Endodermal cell (in vitro differentiated cells): Measurements from ENCODE around the gene HABP4. TPM values are rescaled to one million over a fixed set of nuclear protein-coding genes. Genes with fewer than 3 reads are reported as not detected.

Source experiments
- DNase-seq: peaks from one replicate; pipeline ENCODE4 v3.0.0-alpha.2; 2017
- H3K27ac ChIP-seq: 2 replicates; pipeline ENCODE4 v1.5.1; 2013; ENCODE audit warnings: mild to moderate bottlenecking, low read depth, low read length, moderate library complexity
- H3K27me3 ChIP-seq: 2 replicates; pipeline ENCODE4 v1.6.1; 2013; ENCODE audit warnings: mild to moderate bottlenecking, low read length, moderate library complexity; ENCODE audit not compliant: insufficient read depth, control insufficient read depth, poor library complexity, severe bottlenecking
- H3K36me3 ChIP-seq: 2 replicates; pipeline ENCODE4 v1.7.0; 2013; ENCODE audit warnings: mild to moderate bottlenecking, low read length, moderate library complexity; ENCODE audit not compliant: control insufficient read depth, insufficient read depth
- H3K4me1 ChIP-seq: one replicate; pipeline ENCODE4 v1.7.0; 2013; ENCODE audit warnings: low read length; ENCODE audit not compliant: control insufficient read depth, insufficient read depth
- H3K4me3 ChIP-seq: 2 replicates; pipeline ENCODE4 v1.5.1; 2013; ENCODE audit warnings: mild to moderate bottlenecking, low read length, moderate library complexity
- H3K9ac ChIP-seq: 2 replicates; pipeline ENCODE4 v1.6.1; 2013; ENCODE audit warnings: mild to moderate bottlenecking, low read length, moderate library complexity; ENCODE audit not compliant: poor library complexity, severe bottlenecking; ENCODE audit errors: extremely low read depth
- H3K9me3 ChIP-seq: 2 replicates; pipeline ENCODE4 v1.6.1; 2013; ENCODE audit warnings: mild to moderate bottlenecking, low read length, moderate library complexity; ENCODE audit not compliant: control insufficient read depth
- H3K27ac Mint-ChIP-seq: 2 replicates; pipeline ENCODE4 v1.8.0; 2020; ENCODE audit warnings: mixed read lengths
- H3K27me3 Mint-ChIP-seq: 2 replicates; pipeline ENCODE4 v1.8.0; 2021; ENCODE audit warnings: mild to moderate bottlenecking, mixed read lengths; ENCODE audit not compliant: insufficient read depth
- H3K36me3 Mint-ChIP-seq: 2 replicates; pipeline ENCODE4 v1.8.0; 2020; ENCODE audit warnings: low read depth, mixed read lengths
- H3K4me1 Mint-ChIP-seq: 2 replicates; pipeline ENCODE4 v1.8.0; 2020; ENCODE audit warnings: mixed read lengths
- H3K4me3 Mint-ChIP-seq: 2 replicates; pipeline ENCODE4 v1.8.0; 2020; ENCODE audit warnings: mild to moderate bottlenecking, moderate library complexity, mixed read lengths
- H3K9me3 Mint-ChIP-seq: 2 replicates; pipeline ENCODE4 v1.8.0; 2020; ENCODE audit warnings: mild to moderate bottlenecking, mixed read lengths
- WGBS, 2 experiments: methylation state at CpG; one replicate each; pipeline versions ENCODE4 v1.1.5 to v1.1.7; 2013; ENCODE audit warnings: missing lambda C conversion rate in 2 of 2, mixed read lengths in 1 of 2; ENCODE audit not compliant: insufficient coverage in 1 of 2, insufficient read length in 1 of 2; 5-methylcytosine and 5-hydroxymethylcytosine counted together
- total RNA-seq, 2 donors: library from RNA; stranded (reverse); fragmentation: NEBNext Ultra II Directional in 1 of 2; extraction: Animal tissue kit (Norgen Biotek cat#: 25700) in 1 of 2; gene quantifications; 2 replicates in 1 of 2; 3 replicates in 1 of 2; pipeline ENCODE4 v1.2.1, GENCODE V29; 2021
- TF ChIP-seq, protein P1 (sequence below): fragments of 200-600 bp; sonication (generic); conservative IDR thresholded peaks from 2 replicates; pipeline ENCODE4 v1.5.0; 2021; ENCODE audit warnings: antibody characterized with exemption, mild to moderate bottlenecking

HABP4 gene
- total RNA-seq, 2 donors from 2014 or later: 10.0 to 12.1 TPM

GRCh38 chr9:96498796-96499195 is 48.8 kb downstream of the HABP4 start:
- H3K4me3 Mint-ChIP-seq: no peak overlapping the region
- no peaks in the 10 kb centered on the region for H3K27me3 ChIP-seq
- H3K9me3 ChIP-seq: no peaks in the 10 kb centered on the region
- no peaks in the 10 kb centered on the region for H3K36me3 ChIP-seq
- no peak overlapping the region for H3K9ac ChIP-seq
- H3K4me3 ChIP-seq: no peak overlapping the region
- TF ChIP-seq, protein P1, sequence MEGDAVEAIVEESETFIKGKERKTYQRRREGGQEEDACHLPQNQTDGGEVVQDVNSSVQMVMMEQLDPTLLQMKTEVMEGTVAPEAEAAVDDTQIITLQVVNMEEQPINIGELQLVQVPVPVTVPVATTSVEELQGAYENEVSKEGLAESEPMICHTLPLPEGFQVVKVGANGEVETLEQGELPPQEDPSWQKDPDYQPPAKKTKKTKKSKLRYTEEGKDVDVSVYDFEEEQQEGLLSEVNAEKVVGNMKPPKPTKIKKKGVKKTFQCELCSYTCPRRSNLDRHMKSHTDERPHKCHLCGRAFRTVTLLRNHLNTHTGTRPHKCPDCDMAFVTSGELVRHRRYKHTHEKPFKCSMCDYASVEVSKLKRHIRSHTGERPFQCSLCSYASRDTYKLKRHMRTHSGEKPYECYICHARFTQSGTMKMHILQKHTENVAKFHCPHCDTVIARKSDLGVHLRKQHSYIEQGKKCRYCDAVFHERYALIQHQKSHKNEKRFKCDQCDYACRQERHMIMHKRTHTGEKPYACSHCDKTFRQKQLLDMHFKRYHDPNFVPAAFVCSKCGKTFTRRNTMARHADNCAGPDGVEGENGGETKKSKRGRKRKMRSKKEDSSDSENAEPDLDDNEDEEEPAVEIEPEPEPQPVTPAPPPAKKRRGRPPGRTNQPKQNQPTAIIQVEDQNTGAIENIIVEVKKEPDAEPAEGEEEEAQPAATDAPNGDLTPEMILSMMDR: no peak
- peaks cover 13% of the 10 kb centered on the region for H3K36me3 Mint-ChIP-seq
- no peaks in the 10 kb centered on the region for H3K27me3 Mint-ChIP-seq
- 74 to 85% methylated on average over 7 of the region's 7 CpGs for WGBS, 2 experiments
- H3K9me3 Mint-ChIP-seq: no peaks in the 10 kb centered on the region
- no peak overlapping the region for H3K27ac ChIP-seq
- H3K27ac Mint-ChIP-seq: peak overlapping the region; percentile 48
- no peak for DNase-seq
- no peaks in the 10 kb centered on the region for H3K4me1 ChIP-seq
- H3K4me1 Mint-ChIP-seq: peaks cover 13% of the 10 kb centered on the region

DNA sequence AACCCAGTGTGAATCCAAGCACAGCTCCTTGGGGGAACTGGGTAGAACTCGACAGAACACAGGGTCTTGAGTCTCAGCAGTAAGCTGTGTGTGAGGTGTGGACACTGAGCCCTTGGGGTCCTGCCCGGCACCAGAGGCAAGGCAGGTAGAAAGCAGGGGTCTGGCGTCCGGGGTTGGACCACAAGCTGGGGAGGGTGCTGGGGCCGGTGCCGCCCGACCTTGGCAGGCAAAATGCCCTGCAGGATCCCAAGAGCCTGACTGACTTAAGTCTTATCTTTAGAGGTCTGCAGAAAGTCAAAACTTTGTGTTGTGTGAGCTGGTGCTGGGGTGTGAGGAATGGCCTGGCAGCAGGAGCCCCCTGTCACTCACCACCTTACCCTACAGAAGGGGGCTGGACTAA is 49.3 kb downstream of the HABP4 start:
- H3K9ac ChIP-seq: no peak overlapping the region
- 92 to 93% methylated on average over 6 to 7 of the region's 7 CpGs for whole genome bisulfite sequencing, 2 experiments
- Mint-ChIP-seq H3K27me3 (no peaks in the 10 kb centered on the region), H3K4me3 (no peak overlapping the region), H3K36me3 (peaks cover 13% of the 10 kb centered on the region), H3K27ac (peak overlapping the region; percentile 48), H3K4me1 (peaks cover 14% of the 10 kb centered on the region), H3K9me3 (no peaks in the 10 kb centered on the region)
- no peak overlapping the region for H3K27ac ChIP-seq
- TF ChIP-seq, protein P1: no peak
- no peaks in the 10 kb centered on the region for H3K36me3 ChIP-seq
- H3K4me3 ChIP-seq: no peak overlapping the region
- no peaks in the 10 kb centered on the region for H3K4me1 ChIP-seq
- no peaks in the 10 kb centered on the region for H3K9me3 ChIP-seq
- H3K27me3 ChIP-seq: no peaks in the 10 kb centered on the region
- no peak for DNase-seq

DNA sequence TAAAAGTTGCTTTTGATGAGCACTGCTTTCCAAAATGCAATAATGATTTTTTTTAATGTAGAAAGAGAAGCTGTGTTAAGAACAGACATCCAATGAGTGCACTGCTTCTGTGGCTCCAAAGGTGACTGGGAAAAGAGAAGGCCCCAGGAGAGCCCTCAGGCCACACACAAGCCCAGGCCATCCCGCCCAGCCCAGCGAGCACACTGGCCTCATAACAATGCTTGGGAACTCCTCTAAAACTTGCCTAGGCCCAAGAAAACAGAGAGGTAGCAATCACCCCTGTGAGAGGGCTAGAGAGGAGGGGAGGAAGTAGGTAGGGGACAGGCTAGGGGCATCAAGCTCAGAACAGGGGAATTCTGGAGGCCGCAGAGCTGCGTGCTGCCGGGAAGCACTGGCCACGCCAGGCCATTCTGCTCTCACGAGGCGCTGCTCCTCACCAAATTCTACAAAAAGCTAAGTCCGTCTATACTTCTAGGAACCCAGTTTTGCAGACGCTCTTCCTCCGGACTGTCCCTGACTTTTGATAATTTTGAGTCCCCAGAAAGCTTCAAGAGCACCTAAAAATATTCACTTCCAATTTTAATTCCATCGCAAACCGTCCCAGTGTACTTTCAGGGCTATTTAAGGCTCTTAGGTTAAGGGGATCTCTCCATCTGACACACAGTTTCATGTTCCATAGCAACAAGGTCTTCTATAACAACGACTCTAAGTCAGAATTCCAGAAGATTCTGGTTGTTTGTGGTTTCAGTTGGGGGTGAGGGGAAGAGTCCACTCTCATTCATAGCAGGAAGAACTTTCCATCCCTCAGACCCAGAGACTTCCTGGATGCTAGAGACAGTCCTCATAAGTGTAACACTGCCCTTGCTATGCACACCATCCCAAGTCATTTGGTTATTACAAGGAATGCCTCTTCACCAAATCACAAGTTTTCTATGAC is 51.0 kb downstream of the HABP4 start:
- Histone ChIP-seq H3K9ac (no peak overlapping the region), H3K4me3 (no peak overlapping the region), H3K9me3 (no peaks in the 10 kb centered on the region), H3K27me3 (no peaks in the 10 kb centered on the region), H3K4me1 (no peaks in the 10 kb centered on the region), H3K27ac (no peak overlapping the region), H3K36me3 (no peaks in the 10 kb centered on the region)
- Mint-ChIP-seq H3K36me3 (peaks cover 11% of the 10 kb centered on the region), H3K4me3 (no peak overlapping the region), H3K9me3 (no peaks in the 10 kb centered on the region), H3K27me3 (no peaks in the 10 kb centered on the region), H3K4me1 (peaks cover 15% of the 10 kb centered on the region), H3K27ac (no peak overlapping the region)
- 90 to 94% methylated on average over 11 to 13 of the region's 14 CpGs for WGBS, 2 experiments
- TF ChIP-seq, protein P1: no peak
- no peak for DNase-seq
